OCI-LY1 (cell line): ENCODE results near the gene AEBP1.

Source experiments
- CTCF ChIP-seq: fragments of 200-600 bp; sonication (generic), shearing (Covaris generic); IDR thresholded peaks from 2 replicates; pipeline ENCODE4 v1.5.1; 2017; ENCODE audit warnings: mild to moderate bottlenecking, antibody characterized with exemption, low read length, moderate library complexity, mixed read lengths
- EZH2 ChIP-seq: fragments of 200-600 bp; sonication (generic), shearing (Covaris generic); IDR thresholded peaks from 2 replicates; pipeline ENCODE4 v1.8.0; 2017; ENCODE audit warnings: borderline replicate concordance, mixed run types, mild to moderate bottlenecking, antibody characterized with exemption, low read length, moderate library complexity, mixed read lengths

GRCh38 chr7:44152971-44153947 is 49.1 kb downstream of the AEBP1 start:
- TF ChIP-seq CTCF: peak; percentile 23; the same call in 1 of the 2 replicates
- TF ChIP-seq EZH2: no peak
